GM13977 (cell line): ENCODE measurements around the gene DNASE1L3.

Experiments used
- DNase-seq: peaks from one replicate; pipeline ENCODE4 v3.0.0; 2012; ENCODE audit warnings: low spot score
- in situ Hi-C: fragments of 300-500 bp; cut with MboI; formaldehyde crosslinking; loops from one replicate; pipeline ENCODE4 v1.12.0; 2022; ENCODE audit warnings: low sequenced_read_pairs, low pct_unique_long_range_greater_than_20kb, mixed read lengths, inconsistent platforms; ENCODE audit not compliant: unreplicated experiment
- TF ChIP-seq, protein P1 (sequence below): IDR thresholded peaks from 2 replicates; pipeline ENCODE4 v1.5.1; 2012; ENCODE audit warnings: mild to moderate bottlenecking, control low read depth; ENCODE audit not compliant: insufficient read depth; ENCODE audit errors: extremely low read depth, missing control alignments

Gene DNASE1L3

DNA sequence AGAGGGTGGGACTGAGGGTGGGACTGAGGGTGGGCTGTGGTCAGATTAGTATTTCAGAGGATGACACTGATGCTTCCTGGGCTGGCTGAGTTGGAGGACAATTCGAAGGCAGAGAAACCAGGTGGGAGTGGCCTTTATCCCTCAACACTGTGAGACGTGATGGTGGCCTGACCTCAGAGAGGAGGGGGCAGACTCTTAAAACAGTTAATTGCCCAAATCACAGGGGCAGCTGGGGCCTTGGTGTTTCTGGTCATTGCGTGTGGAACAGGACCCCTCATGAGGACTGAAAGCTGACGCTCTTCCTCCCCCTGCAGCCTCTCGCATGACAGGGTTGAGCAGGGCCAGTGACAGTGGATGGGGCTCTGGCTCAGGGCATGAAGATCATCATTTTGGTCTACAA lies 18.7 kb downstream of the DNASE1L3 start:
- TF ChIP-seq, protein P1, sequence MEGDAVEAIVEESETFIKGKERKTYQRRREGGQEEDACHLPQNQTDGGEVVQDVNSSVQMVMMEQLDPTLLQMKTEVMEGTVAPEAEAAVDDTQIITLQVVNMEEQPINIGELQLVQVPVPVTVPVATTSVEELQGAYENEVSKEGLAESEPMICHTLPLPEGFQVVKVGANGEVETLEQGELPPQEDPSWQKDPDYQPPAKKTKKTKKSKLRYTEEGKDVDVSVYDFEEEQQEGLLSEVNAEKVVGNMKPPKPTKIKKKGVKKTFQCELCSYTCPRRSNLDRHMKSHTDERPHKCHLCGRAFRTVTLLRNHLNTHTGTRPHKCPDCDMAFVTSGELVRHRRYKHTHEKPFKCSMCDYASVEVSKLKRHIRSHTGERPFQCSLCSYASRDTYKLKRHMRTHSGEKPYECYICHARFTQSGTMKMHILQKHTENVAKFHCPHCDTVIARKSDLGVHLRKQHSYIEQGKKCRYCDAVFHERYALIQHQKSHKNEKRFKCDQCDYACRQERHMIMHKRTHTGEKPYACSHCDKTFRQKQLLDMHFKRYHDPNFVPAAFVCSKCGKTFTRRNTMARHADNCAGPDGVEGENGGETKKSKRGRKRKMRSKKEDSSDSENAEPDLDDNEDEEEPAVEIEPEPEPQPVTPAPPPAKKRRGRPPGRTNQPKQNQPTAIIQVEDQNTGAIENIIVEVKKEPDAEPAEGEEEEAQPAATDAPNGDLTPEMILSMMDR, result no peak
- in situ Hi-C loops, result no loop called here
- DNase-seq, result no peak

- TF ChIP-seq, protein P1, result no peak
- DNase-seq, result no peak
- in situ Hi-C loops, result no loop called here
Measured at GRCh38 chr3:58191361-58191991, 19.3 kb downstream of the DNASE1L3 start.

DNA sequence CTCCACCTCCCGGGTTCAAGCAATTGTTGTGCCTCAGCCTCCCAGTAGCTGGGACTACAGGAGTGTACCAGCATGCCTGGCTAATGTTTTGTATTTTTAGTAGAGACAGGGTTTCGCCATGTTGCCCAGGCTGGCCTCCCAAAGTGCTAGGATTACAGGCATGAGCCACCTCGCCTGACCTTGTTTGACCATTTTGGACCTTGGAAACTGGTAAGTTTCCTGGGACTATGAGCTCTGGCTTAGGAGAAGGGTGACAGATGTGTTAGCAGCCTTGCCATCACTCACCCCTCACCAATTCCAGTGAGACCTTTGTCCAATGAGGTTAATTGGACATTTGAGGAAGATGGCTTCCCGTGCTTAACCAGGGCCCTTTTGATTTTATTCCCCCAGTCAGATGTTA lies 19.9 kb downstream of the DNASE1L3 start:
- TF ChIP-seq, protein P1, result no peak
- no peak for DNase-seq

DNA sequence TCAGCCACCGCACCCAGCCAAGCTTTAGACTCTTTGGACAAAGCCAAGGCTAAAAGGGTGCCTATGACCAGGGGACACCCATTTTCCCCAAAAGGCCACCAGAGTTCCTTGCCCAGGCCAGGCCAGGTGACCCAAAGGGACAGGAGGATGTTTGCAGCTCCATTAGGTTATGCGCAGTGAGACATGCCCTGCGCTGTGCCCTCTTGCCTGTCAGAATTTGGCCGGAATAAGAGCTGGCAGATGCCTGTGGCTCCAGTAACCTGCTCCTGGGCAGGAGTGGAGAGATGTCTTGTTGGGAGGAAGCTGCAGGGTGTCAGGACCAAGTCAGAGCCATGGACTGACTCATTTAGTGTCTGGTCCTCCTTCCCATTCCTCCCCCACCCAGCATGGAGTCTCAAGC lies 20.5 kb downstream of the DNASE1L3 start:
- DNase-seq, result no peak
- TF ChIP-seq, protein P1, result no peak
- in situ Hi-C loops, result no loop called here

More for the DNA sequence above, 19.9 kb downstream of the DNASE1L3 start:
- in situ Hi-C loops, result no loop called here

GRCh38 chr3:58189691-58190090 lies 21.1 kb downstream of the DNASE1L3 start:
- TF ChIP-seq, protein P1, result no peak
- DNase-seq, result no peak
- in situ Hi-C loops, result loop anchor here (5.0 kb wide), 1 partner anchor 113 kb away; no protein-coding TSS in a partner anchor

DNA sequence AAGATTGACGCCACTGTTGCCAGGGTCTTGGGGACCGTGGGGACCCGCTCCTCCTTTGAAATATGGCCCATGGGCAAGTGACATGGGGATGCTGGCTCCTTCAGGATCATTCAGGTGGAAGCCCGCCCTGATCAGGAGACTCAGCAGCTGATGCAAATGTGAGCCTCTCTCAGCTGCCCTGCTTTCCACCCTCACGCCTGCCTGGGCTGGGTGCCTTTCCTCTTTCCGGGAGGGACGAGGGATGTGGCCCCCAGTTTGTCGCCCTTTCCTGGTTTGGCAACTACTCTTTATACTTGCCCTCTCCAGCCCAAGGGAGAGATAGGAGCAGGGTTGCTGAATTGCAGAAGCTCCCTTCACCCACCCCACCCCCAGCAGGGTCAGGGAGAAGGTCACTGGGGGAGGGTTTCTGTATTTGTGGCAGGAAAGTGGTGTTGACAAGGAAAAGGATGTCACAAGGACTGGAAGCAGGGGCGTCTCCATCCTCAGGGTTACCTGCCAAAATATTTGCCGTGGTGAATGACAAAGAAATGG lies 21.8 kb downstream of the DNASE1L3 start:
- in situ Hi-C loops, result loop anchor here (5.0 kb wide), 1 partner anchor 113 kb away; no protein-coding TSS in a partner anchor
- DNase-seq, result no peak

More for the DNA sequence above, 21.8 kb downstream of the DNASE1L3 start:
- TF ChIP-seq, protein P1, result no peak
